Duodenal mucosa (tissue), 2 donors: ENCODE results near the gene SLC6A7.
"Not testable (repeated sequence)": the region's sequence is repeated elsewhere in the genome, so short reads cannot be mapped to it uniquely, and the experiment has no call there.

Source experiments
- H3K27ac ChIP-seq: one replicate; pipeline ENCODE4 v1.7.0; 2013; ENCODE audit warnings: low read depth, low read length
- H3K27me3 ChIP-seq, 2 donors: one replicate each; pipeline ENCODE4 v1.7.0; 2013; ENCODE audit warnings: low read length in 2 of 2, control low read depth in 1 of 2; ENCODE audit not compliant: insufficient read depth in 2 of 2, control insufficient read depth in 1 of 2
- H3K36me3 ChIP-seq, 2 donors: one replicate each; pipeline ENCODE4 v1.7.0; 2013; ENCODE audit warnings: low read length in 2 of 2, control low read depth in 1 of 2; ENCODE audit not compliant: insufficient read depth in 2 of 2, control insufficient read depth in 1 of 2
- H3K4me1 ChIP-seq, 2 donors: one replicate each; pipeline ENCODE4 v1.7.0; 2013; ENCODE audit warnings: low read length in 2 of 2, control low read depth in 1 of 2; ENCODE audit not compliant: insufficient read depth in 2 of 2, control insufficient read depth in 1 of 2
- H3K4me3 ChIP-seq, 2 donors: one replicate each; pipeline ENCODE4 v1.7.0; 2013; ENCODE audit warnings: low read length in 2 of 2, low read depth in 1 of 2
- H3K9ac ChIP-seq, 2 donors: one replicate each; pipeline ENCODE4 v1.7.0; 2013; ENCODE audit warnings: low read length in 2 of 2, low read depth in 1 of 2
- H3K9me3 ChIP-seq, 2 donors: one replicate each; pipeline ENCODE4 v1.7.0; 2013; ENCODE audit warnings: low read length in 2 of 2, control low read depth in 1 of 2; ENCODE audit not compliant: control insufficient read depth in 1 of 2

The SLC6A7 gene

GRCh38 chr5:150247726-150248125 lies 57.9 kb downstream of the SLC6A7 start:
- Histone ChIP-seq H3K9ac (no peak overlapping the region), H3K27ac (no peak overlapping the region), H3K36me3 (no peaks in the 10 kb centered on the region), H3K4me3 (no peak overlapping the region), H3K4me1 (no peaks in the 10 kb centered on the region), H3K27me3 (no peaks in the 10 kb centered on the region), H3K9me3 (no peaks in the 10 kb centered on the region)

DNA sequence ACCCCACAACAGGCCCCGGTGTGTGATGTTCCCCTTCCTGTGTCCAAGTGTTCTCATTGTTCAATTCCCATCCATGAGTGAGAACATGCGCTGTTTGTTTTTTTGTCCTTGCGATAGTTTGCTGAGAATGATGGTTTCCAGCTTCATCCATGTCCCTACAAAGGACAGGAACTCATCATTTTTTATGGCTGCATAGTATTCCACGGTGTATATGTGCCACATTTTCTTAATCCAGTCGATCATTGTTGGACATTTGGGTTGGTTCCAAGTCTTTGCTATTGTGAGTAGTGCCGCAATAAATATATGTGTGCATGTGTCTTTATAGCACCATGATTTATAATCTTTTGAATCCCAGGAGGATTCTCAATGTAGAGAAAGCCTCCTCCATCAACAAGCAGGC lies 58.6 kb downstream of the SLC6A7 start:
- H3K27me3 ChIP-seq, H3K4me1 ChIP-seq, H3K9ac ChIP-seq, H3K9me3 ChIP-seq, H3K36me3 ChIP-seq, H3K4me3 ChIP-seq, H3K27ac ChIP-seq: not testable (repeated sequence)

DNA sequence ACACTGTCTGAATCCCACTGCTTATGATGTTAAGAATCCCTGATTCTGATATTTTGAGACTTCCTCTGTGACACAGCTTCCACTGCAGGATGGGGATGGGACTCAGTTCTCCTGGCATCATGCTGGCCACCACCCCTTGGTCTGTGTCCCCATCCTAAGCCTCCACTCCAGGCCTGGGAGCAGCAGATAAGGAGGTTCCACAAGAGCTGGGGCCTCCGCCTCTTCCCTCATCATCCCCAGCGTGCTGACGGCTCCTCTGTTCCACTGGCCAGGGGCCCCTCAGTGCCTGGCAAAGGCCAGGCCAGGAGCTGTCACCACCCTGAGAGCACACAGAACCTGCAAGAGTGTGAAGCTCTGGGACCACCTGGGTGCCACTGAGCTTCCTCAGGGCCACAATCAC lies 59.1 kb downstream of the SLC6A7 start:
- Histone ChIP-seq H3K27ac (no peak overlapping the region), H3K4me3 (no peak overlapping the region), H3K4me1 (no peaks in the 10 kb centered on the region), H3K9ac (no peak overlapping the region), H3K27me3 (no peaks in the 10 kb centered on the region), H3K9me3 (no peaks in the 10 kb centered on the region), H3K36me3 (no peaks in the 10 kb centered on the region)

GRCh38 chr5:150249744-150250143 lies 59.9 kb downstream of the SLC6A7 start:
- Histone ChIP-seq H3K36me3 (no peaks in the 10 kb centered on the region), H3K4me1 (no peaks in the 10 kb centered on the region), H3K9ac (no peak overlapping the region), H3K4me3 (no peak overlapping the region), H3K27ac (no peak overlapping the region), H3K9me3 (no peaks in the 10 kb centered on the region), H3K27me3 (no peaks in the 10 kb centered on the region)

GRCh38 chr5:150251504-150251903 lies 61.6 kb downstream of the SLC6A7 start:
- Histone ChIP-seq H3K9me3 (no peaks in the 10 kb centered on the region), H3K9ac (no peak overlapping the region), H3K27ac (no peak overlapping the region), H3K36me3 (no peaks in the 10 kb centered on the region), H3K27me3 (no peaks in the 10 kb centered on the region), H3K4me1 (no peaks in the 10 kb centered on the region), H3K4me3 (no peak overlapping the region)

- no peaks in the 10 kb centered on the region for H3K9me3 ChIP-seq
- no peak overlapping the region for H3K4me3 ChIP-seq
- no peak overlapping the region for H3K9ac ChIP-seq
- H3K27ac ChIP-seq, result no peak overlapping the region
- no peaks in the 10 kb centered on the region for H3K4me1 ChIP-seq
- no peaks in the 10 kb centered on the region for H3K27me3 ChIP-seq
- no peaks in the 10 kb centered on the region for H3K36me3 ChIP-seq
Observed at GRCh38 chr5:150252489-150252888, 62.6 kb downstream of the SLC6A7 start.

- H3K4me3 ChIP-seq, result no peak overlapping the region
- no peak overlapping the region for H3K9ac ChIP-seq
- no peaks in the 10 kb centered on the region for H3K27me3 ChIP-seq
- no peaks in the 10 kb centered on the region for H3K4me1 ChIP-seq
- no peaks in the 10 kb centered on the region for H3K36me3 ChIP-seq
- H3K27ac ChIP-seq, result no peak overlapping the region
- no peaks in the 10 kb centered on the region for H3K9me3 ChIP-seq
Observed at GRCh38 chr5:150253416-150254208, 63.8 kb downstream of the SLC6A7 start.

- Histone ChIP-seq H3K9me3 (no peaks in the 10 kb centered on the region), H3K9ac (no peak overlapping the region), H3K4me1 (no peaks in the 10 kb centered on the region), H3K27me3 (no peaks in the 10 kb centered on the region), H3K4me3 (no peak overlapping the region), H3K36me3 (no peaks in the 10 kb centered on the region), H3K27ac (no peak overlapping the region)
Observed at GRCh38 chr5:150254363-150254762, 64.5 kb downstream of the SLC6A7 start.

GRCh38 chr5:150254774-150255173 lies 64.9 kb downstream of the SLC6A7 start:
- H3K4me3 ChIP-seq, result no peak overlapping the region
- H3K27ac ChIP-seq, result no peak overlapping the region
- no peak overlapping the region for H3K9ac ChIP-seq
- no peaks in the 10 kb centered on the region for H3K4me1 ChIP-seq
- no peaks in the 10 kb centered on the region for H3K9me3 ChIP-seq
- H3K36me3 ChIP-seq, result no peaks in the 10 kb centered on the region
- no peaks in the 10 kb centered on the region for H3K27me3 ChIP-seq

DNA sequence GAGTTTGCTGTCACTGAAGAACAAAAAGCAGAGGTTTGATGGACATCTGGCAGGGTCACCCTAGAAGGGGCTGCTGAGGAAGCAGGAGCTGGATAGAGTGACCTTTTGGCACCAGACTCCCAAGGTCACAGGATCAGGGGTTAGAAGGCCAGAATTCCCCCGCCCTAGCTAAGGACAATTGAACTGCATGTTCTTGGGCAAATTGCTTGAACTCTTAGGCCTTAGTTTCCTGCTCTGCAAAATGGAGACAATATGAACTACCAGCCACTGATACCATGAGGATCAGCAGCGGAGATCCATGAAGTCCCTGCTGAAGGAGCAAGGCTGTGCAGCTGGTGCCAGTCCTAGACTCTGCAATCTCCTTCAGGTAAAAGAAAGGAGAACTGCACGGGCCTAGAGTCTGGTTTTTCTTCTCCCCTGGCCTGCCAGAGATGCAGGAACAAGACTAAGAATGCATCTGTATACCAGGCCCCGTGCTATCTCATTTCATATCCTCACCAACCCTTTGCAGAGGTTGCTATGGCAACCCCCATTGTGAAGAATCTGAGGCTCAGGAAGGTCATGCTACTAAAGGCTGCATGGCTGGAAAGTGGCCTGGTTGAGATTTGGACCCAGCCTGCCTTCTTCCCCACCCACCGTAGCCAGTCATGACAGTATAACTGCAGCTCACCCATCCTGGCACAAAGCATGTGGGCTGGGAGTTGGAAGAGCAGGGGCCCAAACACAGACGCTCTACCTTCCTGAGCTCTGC lies 66.0 kb downstream of the SLC6A7 start:
- Histone ChIP-seq H3K27me3 (no peaks in the 10 kb centered on the region), H3K4me1 (no peaks in the 10 kb centered on the region), H3K4me3 (no peak overlapping the region), H3K9me3 (no peaks in the 10 kb centered on the region), H3K36me3 (no peaks in the 10 kb centered on the region), H3K27ac (no peak overlapping the region), H3K9ac (no peak overlapping the region)
